GM19455 (cell line): ENCODE data around the gene KLK12.

Experiments
- ATAC-seq: cut with Tn5 transposase; IDR thresholded peaks from one replicate; pipeline ENCODE4 v1.9.1; 2021; ENCODE audit not compliant: unreplicated experiment

Gene KLK12, protein sequence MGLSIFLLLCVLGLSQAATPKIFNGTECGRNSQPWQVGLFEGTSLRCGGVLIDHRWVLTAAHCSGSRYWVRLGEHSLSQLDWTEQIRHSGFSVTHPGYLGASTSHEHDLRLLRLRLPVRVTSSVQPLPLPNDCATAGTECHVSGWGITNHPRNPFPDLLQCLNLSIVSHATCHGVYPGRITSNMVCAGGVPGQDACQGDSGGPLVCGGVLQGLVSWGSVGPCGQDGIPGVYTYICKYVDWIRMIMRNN

GRCh38 chr19:51034704-51035103 is at the start of gene KLK12:
KLK12 (minus strand) TSS chr19:51035002; CDS start chr19:51034621, 381 bp downstream.
- ATAC-seq, result no peak

- no peak for ATAC-seq
Observed at GRCh38 chr19:51084505-51084904, 49.7 kb upstream of the KLK12 start.

DNA sequence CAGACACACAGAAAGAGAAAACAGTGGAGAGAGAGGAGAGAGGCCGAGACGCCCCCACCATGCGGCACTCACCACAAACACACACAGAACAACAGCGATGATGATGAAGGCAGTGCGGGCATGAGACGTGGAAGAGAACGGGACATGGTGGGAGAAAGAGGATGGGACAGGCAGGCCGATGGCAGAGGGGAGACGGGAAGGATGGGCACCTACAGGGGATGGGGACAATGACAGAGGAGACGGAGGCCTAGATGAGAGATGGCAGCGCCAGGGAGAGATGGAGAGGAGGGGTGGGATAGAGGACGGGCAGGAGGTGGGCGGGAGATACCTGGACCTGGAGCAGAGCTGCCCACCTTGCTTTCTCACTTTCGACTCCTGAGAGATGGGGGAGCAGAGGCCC is 49.0 kb upstream of the KLK12 start:
- no peak for ATAC-seq

- no peak for ATAC-seq
Observed at GRCh38 chr19:51083181-51083580, 48.4 kb upstream of the KLK12 start.

DNA sequence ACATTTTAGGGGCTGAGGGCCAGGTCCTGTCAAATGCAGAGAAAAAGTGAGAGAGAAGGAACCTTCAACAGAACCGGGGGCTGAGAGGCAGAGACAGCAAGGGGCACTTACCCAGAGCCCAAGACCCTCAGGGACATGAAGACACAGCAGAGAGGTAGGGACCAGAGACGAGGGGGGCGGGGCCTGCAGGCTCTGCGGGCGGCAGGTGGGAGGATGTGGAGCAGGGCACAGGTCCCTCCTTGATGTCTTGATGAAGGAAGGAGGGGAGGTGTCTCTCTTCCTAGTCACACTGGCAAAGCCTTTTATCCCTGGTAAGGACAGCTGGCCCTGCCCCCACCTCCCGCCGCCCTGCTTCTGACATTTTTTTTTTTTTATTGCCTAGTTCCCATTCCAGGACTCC is 47.8 kb upstream of the KLK12 start, which contains the start of gene KLK14:
Gene KLK14, minus strand, starts transcription at position 277 of the 400 bp plus-strand sequence. Its CDS starts 273 bp downstream, at position 4.
- ATAC-seq, result no peak

GRCh38 chr19:51081476-51081875 is 46.7 kb upstream of the KLK12 start:
- no peak for ATAC-seq

GRCh38 chr19:51079481-51080110 is 44.8 kb upstream of the KLK12 start:
- no peak for ATAC-seq

DNA sequence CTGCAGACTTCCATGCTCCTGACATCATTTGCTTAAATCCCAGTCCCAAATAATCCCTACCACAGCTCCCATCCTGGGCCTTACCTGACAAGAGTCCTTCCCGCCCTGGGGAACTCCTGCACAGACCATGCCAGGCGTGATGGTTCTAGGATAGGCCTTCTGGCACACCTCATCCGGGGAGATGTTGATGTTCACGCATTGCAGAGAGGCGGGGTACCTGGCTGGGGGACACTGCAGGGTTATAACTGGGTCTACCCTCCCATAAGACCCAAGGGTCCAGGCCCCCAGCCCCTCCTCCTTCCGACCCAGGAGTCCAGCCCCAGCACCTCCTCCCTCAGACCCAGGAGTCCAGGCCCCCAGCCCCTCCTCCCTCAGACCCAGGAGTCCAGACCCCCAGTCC is 43.9 kb upstream of the KLK12 start:
- no peak for ATAC-seq

GRCh38 chr19:51078104-51078503 is 43.3 kb upstream of the KLK12 start:
- no peak for ATAC-seq

DNA sequence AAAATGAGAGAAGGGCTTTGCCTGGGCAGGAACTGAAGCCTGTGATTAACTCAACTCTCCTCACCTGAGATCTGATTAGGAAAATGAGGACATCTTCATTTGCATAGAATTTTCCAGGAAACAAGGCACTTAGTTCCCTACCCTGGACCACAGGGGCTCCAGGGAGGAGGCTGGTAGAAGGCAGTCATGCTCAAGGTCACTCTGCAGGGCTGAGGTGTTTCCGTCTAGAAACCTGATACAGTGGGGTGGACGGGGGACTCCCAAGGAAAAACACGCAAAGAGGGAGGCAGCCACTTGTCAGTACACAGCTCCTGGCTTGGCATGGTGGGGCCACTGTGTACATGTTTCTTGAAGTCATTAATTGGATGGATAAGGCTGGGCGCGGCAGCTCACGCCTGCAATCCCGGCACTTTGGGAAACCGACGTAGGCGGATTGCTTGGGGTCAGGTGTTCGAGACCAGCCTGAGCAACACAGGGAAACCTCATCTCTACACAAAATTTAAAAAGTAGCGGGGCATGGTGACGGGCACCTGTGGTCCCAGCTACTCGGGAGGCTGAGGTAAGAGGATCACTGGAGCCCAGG is 41.9 kb upstream of the KLK12 start:
- no peak for ATAC-seq

- no peak for ATAC-seq
Observed at GRCh38 chr19:51075998-51076397, 41.2 kb upstream of the KLK12 start.

DNA sequence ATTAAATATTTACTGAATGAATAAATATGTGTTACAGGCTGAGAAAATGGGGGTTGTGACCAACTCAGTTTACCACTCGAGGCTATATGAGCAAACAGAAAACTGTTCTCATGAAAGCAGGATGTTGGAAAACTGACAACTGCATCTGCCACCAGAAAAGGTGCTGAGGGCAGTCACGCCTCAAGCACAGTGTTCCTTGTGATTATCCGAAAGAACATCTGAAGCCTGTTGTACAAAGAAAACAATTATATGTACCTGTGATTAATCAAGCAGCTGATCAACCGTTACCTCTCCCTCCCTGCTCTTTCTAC is 36.2 kb upstream of the KLK12 start:
- no peak for ATAC-seq

GRCh38 chr19:51070334-51071094 is 35.7 kb upstream of the KLK12 start:
- no peak for ATAC-seq

DNA sequence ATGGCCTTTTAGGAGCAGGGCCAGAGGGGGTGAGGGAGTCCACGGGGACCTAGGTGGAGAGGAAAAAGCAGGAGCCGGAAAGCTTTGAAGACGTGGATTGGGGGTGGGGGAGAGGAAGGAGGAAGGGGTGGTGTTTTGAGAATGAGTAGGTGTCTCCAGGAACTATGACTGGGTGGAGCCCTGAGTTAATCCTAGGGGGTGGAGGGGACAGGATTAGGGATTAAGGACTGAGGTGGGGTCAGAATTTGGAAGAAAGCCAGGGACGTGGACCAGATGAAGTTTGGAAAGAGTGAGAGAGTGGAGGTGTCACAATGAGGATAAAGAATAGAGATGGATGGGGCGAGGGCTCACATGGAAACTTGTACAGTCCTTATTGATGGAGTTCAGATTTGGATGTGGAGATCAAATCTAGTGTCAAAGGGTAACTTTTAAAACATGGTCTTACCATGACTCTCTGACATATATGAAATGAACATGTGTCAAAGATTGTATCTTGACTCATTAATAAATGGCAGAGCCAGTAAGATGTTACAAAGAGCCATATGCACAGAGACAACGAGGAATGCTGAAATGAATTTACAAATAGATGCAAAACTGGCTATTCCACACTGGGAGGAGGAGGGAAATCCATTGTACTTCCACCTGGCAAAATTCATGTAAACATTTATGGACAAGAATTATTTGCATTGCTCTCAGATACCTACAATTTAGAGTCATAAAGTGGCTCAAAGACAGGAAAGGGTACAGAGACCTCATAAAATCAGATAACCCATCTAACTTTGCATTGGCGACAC is 31.8 kb upstream of the KLK12 start:
- ATAC-seq, result no peak

DNA sequence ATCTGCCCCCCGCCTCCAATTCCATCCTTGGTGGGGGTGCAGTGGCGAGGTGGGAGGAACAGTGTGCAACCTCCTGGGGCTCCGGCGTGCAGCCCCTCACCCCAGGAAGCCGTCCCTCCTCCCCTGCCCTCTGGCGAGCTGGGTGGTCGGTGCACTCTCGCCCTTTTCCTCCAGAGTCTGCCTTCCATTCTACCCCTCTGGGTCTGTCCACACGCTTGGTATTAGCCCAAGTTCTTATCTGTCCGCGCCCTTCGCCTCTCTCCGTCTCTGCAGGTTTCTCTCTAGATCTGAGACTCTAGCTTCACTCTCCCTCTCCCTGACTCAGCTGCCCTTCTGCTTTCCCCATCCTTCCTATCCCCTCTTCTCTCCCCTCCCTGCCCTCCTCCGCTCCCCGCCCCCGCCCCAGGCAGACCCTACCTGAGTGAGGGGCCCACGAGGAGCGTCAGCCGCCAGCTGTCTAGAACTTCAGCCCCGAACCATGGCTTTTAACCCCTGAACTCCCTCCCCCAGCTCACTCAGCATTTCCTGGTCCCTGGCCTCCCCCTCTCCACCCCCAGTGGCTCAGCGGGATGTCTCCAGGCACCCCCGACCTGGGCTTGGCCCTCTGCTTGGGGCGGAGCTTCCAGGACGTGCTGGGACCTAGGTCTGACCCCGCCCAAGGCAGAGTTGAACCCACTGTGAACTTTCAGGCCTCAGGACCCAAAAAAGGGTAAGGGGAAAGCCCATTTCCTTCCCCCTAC is 30.6 kb upstream of the KLK12 start:
- ATAC-seq, result no peak

- no peak for ATAC-seq
Observed at GRCh38 chr19:51064534-51065220, 29.9 kb upstream of the KLK12 start, which contains the start of gene KLK13. KLK13 (minus strand) TSS chr19:51065092; CDS start chr19:51065067, 25 bp downstream.

DNA sequence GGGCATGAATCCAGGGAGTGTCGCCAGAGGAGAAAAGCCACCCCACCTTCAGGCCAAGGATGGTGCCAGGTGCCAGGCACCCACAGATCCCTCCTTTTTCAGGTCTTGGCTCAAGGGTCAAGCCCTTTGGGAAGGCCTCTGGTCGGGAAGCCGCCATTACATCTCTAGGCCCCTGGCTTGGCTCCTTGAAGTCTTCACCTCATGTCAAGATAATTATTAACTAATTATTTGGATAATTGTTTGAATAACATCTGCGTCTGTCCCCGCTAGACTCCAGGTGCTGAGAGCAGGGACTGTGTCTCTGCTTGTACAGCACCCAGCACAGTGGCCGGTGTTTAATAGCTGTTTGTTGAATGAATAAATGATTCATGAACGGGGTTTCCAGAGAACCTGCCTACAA is 28.9 kb upstream of the KLK12 start:
- ATAC-seq, result no peak

- ATAC-seq, result no peak
Observed at GRCh38 chr19:51060973-51061372, 26.2 kb upstream of the KLK12 start.

DNA sequence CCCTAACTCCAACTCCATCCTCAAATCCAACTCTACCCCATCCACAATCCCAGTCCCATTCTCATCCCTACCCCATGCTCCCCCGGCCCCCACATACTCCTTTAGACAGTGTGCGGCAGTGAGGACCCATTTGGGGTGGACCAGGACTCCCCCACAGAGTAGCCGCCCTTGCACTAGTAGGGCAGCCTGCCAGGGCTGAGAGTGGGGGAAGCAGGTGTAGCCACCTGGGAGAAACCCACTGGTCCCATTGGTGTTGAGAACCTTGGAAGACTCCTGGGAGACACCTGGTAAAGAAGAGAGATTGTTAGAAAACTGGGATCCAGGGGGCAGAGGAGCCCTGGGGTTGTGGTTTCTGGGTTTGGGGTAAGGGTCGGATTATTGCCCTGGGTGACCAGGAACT is 25.5 kb upstream of the KLK12 start:
- no peak for ATAC-seq

DNA sequence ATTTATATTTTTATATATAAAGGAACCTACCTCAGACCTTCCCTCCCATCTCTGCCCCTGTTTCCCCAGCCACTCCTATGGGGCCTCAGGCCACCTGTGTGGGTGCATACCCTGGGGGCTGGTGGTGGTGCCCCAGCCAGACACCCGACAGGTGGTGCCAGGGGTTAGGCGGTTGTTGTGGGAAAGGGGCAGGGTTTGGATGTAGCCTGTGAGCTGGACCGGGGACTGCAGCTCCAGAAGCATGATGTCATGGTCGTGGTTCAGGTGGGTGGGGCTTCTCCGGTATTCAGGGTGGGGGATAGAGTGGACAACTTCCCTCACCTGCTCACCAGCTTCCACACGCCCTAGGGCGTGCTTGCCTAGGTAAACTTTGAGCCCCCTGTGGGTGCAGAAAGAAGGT is 24.9 kb upstream of the KLK12 start:
- no peak for ATAC-seq
